ENCODE data around the gene SNX13. TPM values are rescaled to one million over a fixed set of nuclear protein-coding genes. Genes with fewer than 3 reads are reported as not detected.

SNX13 gene
- polyA plus RNA-seq, 1 of the 3 experiments (the other 2 are of a cell fraction) = 13.0 TPM

DNA sequence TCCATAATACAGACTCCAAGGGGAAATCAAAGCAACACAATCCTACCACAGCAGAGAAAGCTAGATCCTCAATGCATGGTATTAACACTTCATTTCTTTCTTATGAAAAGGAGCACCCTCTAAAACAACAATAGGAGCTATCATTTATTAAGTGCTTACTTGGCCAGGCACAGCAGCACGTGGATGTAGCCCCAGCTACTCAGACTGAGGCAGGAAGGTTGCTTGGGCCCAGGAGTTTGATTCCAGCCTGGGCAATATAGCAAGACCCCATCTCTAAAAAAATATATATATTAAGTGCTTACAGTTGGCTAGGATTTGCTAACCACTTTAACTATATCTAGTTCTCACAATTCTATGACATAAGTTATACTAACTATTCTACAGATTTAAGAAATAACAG, 12.2 kb downstream of the SNX13 start:
- CTCF ChIA-PET = interaction anchor here (0.9 kb wide), 1 partner anchor 10 kb away, joined by 4 read pairs; no protein-coding TSS in a partner anchor
- no peaks in the 10 kb centered on the region for H3K36me3 ChIP-seq (replicated peaks in 1 of 2; ENCODE audit: control insufficient read depth in 1 of 2, insufficient read depth in 2 of 2, low read length in 1 of 2)
- no peak overlapping the region for H3K9ac ChIP-seq
- POLR2A ChIA-PET = no interaction called here
- H4K20me1 ChIP-seq (ENCODE audit: insufficient read depth) = peaks cover 53% of the 10 kb centered on the region
- H3K4me1 ChIP-seq (ENCODE audit: control insufficient read depth in 1 of 2, insufficient read depth in 2 of 2, low read depth in 1 of 2, low read length in 1 of 2) = peaks cover 0 to 2% of the 10 kb centered on the region in 2 experiments; a peak in 1 of 4 replicates
- H3K4me3 ChIP-seq (ENCODE audit: low read depth in 2 of 2, low read length in 1 of 2) = no peak overlapping the region
- H3K9me2 ChIP-seq = no peaks in the 10 kb centered on the region
- no peaks in the 10 kb centered on the region for H3F3A ChIP-seq (replicated peaks; ENCODE audit: insufficient read depth)
- TF ChIP-seq USF2 (IDR thresholded peaks at IDR 0.05; ENCODE audit: borderline replicate concordance, low read depth, low read length) (no peak), TCF12 (IDR thresholded peaks at IDR 0.05) (no peak), RFX5 (IDR thresholded peaks at IDR 0.05; ENCODE audit: low read length) (no peak), JUND (IDR thresholded peaks at IDR 0.05) (no peak), CHD2 (IDR thresholded peaks at IDR 0.05; ENCODE audit: low read length, partially characterized antibody) (no peak), RCOR1 (IDR thresholded peaks at IDR 0.05; ENCODE audit: low read length) (no peak), EZH2phosphoT487 (IDR thresholded peaks at IDR 0.05; ENCODE audit: borderline replicate concordance, low read depth) (no peak)
- H2AFZ ChIP-seq (ENCODE audit: low read depth) = no peak overlapping the region
- H3K79me2 ChIP-seq (ENCODE audit: insufficient read depth) = peaks cover 84% of the 10 kb centered on the region
- no peak for DNase-seq
- no peaks in the 10 kb centered on the region for H3K27me3 ChIP-seq (ENCODE audit: insufficient read depth)
- WGBS (ENCODE audit: low lambda C conversion rate) = 57% methylated on average over 1 of the region's 1 CpG
- H3K27ac ChIP-seq (ENCODE audit: low read depth in 2 of 2, low read length in 1 of 2) = no peak overlapping the region
- no peak overlapping the region for H3K4me2 ChIP-seq
- no peaks in the 10 kb centered on the region for H3K9me3 ChIP-seq

DNA sequence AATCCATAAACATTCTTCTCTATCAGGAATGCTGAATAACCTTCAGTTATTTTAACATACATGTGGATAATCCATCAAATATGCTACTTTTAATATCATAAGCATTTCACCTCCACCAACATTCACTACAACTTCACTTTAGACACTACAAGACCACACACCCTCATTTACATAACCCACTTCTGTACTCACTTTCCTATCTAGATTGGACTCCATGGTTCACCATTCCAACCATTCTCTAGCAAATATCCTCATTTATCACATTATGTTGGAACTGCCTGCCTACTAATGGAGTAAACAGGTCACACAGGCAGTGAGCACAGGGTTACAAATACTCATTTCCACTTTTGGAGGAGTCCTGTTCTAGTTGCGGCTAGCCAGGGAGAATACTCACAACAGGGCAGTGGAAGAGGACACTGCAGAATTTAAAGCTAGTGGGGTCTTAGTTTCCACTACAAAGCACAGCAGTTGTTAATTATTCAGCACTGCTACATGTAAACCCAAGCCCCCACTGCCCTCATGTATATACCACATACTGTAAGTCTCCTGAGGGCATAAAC, 18.4 kb downstream of the SNX13 start:
- H3K27me3 ChIP-seq (ENCODE audit: insufficient read depth) = no peaks in the 10 kb centered on the region
- H3K9me2 ChIP-seq = no peaks in the 10 kb centered on the region
- H3K27ac ChIP-seq (ENCODE audit: low read depth in 2 of 2, low read length in 1 of 2) = no peak overlapping the region
- H3K4me3 ChIP-seq (ENCODE audit: low read depth in 2 of 2, low read length in 1 of 2) = no peak overlapping the region
- 100% methylated on average over 1 of the region's 1 CpG for WGBS (ENCODE audit: low lambda C conversion rate)
- H3K9me3 ChIP-seq = peaks cover 4% of the 10 kb centered on the region; the same call in 1 of the 2 replicates
- no peak overlapping the region for H3K4me2 ChIP-seq
- peaks cover 0 to 8% of the 10 kb centered on the region in 2 experiments for H3K36me3 ChIP-seq (replicated peaks in 1 of 2; ENCODE audit: control insufficient read depth in 1 of 2, insufficient read depth in 2 of 2, low read length in 1 of 2)
- ChIA-PET POLR2A (no interaction called here), CTCF (no interaction called here)
- no peak for TF ChIP-seq GABPA (IDR thresholded peaks at IDR 0.05; ENCODE audit: low read depth)
- TF ChIP-seq, protein P1, sequence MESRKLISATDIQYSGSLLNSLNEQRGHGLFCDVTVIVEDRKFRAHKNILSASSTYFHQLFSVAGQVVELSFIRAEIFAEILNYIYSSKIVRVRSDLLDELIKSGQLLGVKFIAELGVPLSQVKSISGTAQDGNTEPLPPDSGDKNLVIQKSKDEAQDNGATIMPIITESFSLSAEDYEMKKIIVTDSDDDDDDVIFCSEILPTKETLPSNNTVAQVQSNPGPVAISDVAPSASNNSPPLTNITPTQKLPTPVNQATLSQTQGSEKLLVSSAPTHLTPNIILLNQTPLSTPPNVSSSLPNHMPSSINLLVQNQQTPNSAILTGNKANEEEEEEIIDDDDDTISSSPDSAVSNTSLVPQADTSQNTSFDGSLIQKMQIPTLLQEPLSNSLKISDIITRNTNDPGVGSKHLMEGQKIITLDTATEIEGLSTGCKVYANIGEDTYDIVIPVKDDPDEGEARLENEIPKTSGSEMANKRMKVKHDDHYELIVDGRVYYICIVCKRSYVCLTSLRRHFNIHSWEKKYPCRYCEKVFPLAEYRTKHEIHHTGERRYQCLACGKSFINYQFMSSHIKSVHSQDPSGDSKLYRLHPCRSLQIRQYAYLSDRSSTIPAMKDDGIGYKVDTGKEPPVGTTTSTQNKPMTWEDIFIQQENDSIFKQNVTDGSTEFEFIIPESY (IDR thresholded peaks at IDR 0.05; ENCODE audit: borderline replicate concordance, low read depth) = no peak
- TF ChIP-seq POLR2AphosphoS5 (IDR thresholded peaks at IDR 0.05; ENCODE audit: low read depth, low read length) = no peak
- TF ChIP-seq NRF1 (IDR thresholded peaks at IDR 0.05; ENCODE audit: low read depth, low read length) = no peak
- no peak overlapping the region for H3K9ac ChIP-seq
- no peaks in the 10 kb centered on the region for H3F3A ChIP-seq (replicated peaks; ENCODE audit: insufficient read depth)
- no peak for DNase-seq
- no peak overlapping the region for H2AFZ ChIP-seq (ENCODE audit: low read depth)
- H3K79me2 ChIP-seq (ENCODE audit: insufficient read depth) = peaks cover 86% of the 10 kb centered on the region
- H4K20me1 ChIP-seq (ENCODE audit: insufficient read depth) = peaks cover 31% of the 10 kb centered on the region
- no peaks in the 10 kb centered on the region for H3K4me1 ChIP-seq (ENCODE audit: control insufficient read depth in 1 of 2, insufficient read depth in 2 of 2, low read depth in 1 of 2, low read length in 1 of 2)
